IMR-90 (cell line): ENCODE data around the gene SLC35B2. TPM values are rescaled to one million over a fixed set of nuclear protein-coding genes. Genes with fewer than 3 reads are reported as not detected.

ENCODE experiments used
- ATAC-seq: fragments of 200-7000 bp; cut with Tn5 transposase; 2 replicates; pipeline ENCODE4 v1.9.1; 2020; ENCODE audit warnings: low read depth, mild to moderate bottlenecking, moderate library complexity
- BruUV-seq: library from RNA; stranded (reverse); fragments of 400-500 nt; replicated peaks from 2 replicates; lab custom pipeline; 2021; lab: Mats Ljungman, UMichigan
- CTCF ChIA-PET: fragments of 300-600 bp; formaldehyde crosslinking; extraction: SDS; loops from one replicate; lab custom pipeline; 2021; ENCODE audit warnings: antibody characterized with exemption; lab: Yijun Ruan, JAX
- POLR2A ChIA-PET: fragments of 300-600 bp; sonication (Branson Sonifier 250); formaldehyde crosslinking; loops from one replicate; lab custom pipeline; 2022; ENCODE audit warnings: antibody characterized with exemption; ENCODE audit not compliant: unreplicated experiment; lab: Charles Lee
- DNase-seq: peaks from one replicate; pipeline ENCODE4 v3.0.0; 2013
- H2AFZ ChIP-seq: replicated peaks from 2 replicates; pipeline ENCODE3; 2013; ENCODE audit warnings: low read length, mild to moderate bottlenecking; ENCODE audit not compliant: poor library complexity
- H2AK5ac ChIP-seq: 2 replicates; pipeline ENCODE4 v1.6.1; 2013; ENCODE audit warnings: low read depth, low read length, inconsistent platforms
- H2AK9ac ChIP-seq: replicated peaks from 2 replicates; pipeline ENCODE3; 2013; ENCODE audit warnings: mild to moderate bottlenecking, low read depth, low read length, moderate library complexity; ENCODE audit not compliant: poor library complexity
- H2BK120ac ChIP-seq: 2 replicates; pipeline ENCODE4 v1.6.1; 2013; ENCODE audit warnings: low read depth, low read length, inconsistent platforms
- H2BK15ac ChIP-seq: 3 replicates; pipeline ENCODE4 v1.6.1; 2013; ENCODE audit warnings: low read depth, low read length, inconsistent platforms
- H2BK20ac ChIP-seq: 2 replicates; pipeline ENCODE4 v1.6.1; 2013; ENCODE audit warnings: low read depth, mild to moderate bottlenecking, inconsistent platforms, low read length, moderate library complexity
- H2BK5ac ChIP-seq: 2 replicates; pipeline ENCODE4 v1.6.1; 2013; ENCODE audit warnings: mild to moderate bottlenecking, low read depth, low read length, inconsistent platforms; ENCODE audit not compliant: poor library complexity, severe bottlenecking
- H3K14ac ChIP-seq: replicated peaks from 2 replicates; pipeline ENCODE4 v1.6.1; 2013; ENCODE audit warnings: low read depth, low read length, inconsistent platforms
- H3K18ac ChIP-seq: 2 replicates; pipeline ENCODE4 v1.6.1; 2013; ENCODE audit warnings: low read depth, low read length, control low read depth
- H3K23ac ChIP-seq: 2 replicates; pipeline ENCODE4 v1.6.1; 2013; ENCODE audit warnings: low read depth, low read length, inconsistent platforms
- H3K27ac ChIP-seq: 2 replicates; pipeline ENCODE4 v1.5.1; 2013; ENCODE audit warnings: mild to moderate bottlenecking, control low read depth, low read length; ENCODE audit not compliant: insufficient read depth
- H3K27me3 ChIP-seq: 2 replicates; pipeline ENCODE4 v1.6.1; 2013; ENCODE audit warnings: low read length; ENCODE audit not compliant: control insufficient read depth, insufficient read depth
- H3K36me3 ChIP-seq: 2 replicates; pipeline ENCODE4 v1.6.1; 2013; ENCODE audit warnings: low read length, mixed read lengths; ENCODE audit not compliant: control insufficient read depth, insufficient read depth
- H3K4ac ChIP-seq: 2 replicates; pipeline ENCODE4 v1.6.1; 2013; ENCODE audit warnings: low read depth, low read length, inconsistent platforms
- H3K4me1 ChIP-seq: 2 replicates; pipeline ENCODE4 v1.6.1; 2013; ENCODE audit warnings: low read length, mixed read lengths; ENCODE audit not compliant: control insufficient read depth, insufficient read depth
- H3K4me2 ChIP-seq: 2 replicates; pipeline ENCODE4 v1.6.1; 2013; ENCODE audit warnings: low read depth, mild to moderate bottlenecking, control low read depth, low read length, moderate library complexity
- H3K4me3 ChIP-seq: 2 replicates; pipeline ENCODE4 v1.5.1; 2013; ENCODE audit warnings: low read depth, mild to moderate bottlenecking, control low read depth, low read length, moderate library complexity; ENCODE audit not compliant: insufficient read depth
- H3K56ac ChIP-seq: 2 replicates; pipeline ENCODE4 v1.6.1; 2013; ENCODE audit warnings: low read length, inconsistent platforms; ENCODE audit not compliant: insufficient read depth; ENCODE audit errors: extremely low read depth
- H3K79me1 ChIP-seq, 2 experiments: 2 replicates each; pipeline ENCODE4 v1.6.1; 2013; ENCODE audit warnings: low read length in 2 of 2, inconsistent platforms in 1 of 2, low read depth in 1 of 2
- H3K9ac ChIP-seq: 2 replicates; pipeline ENCODE4 v1.6.1; 2013; ENCODE audit warnings: low read depth, low read length, control low read depth
- H3K9me1 ChIP-seq: 2 replicates; pipeline ENCODE4 v1.6.1; 2013; ENCODE audit warnings: low read length, inconsistent platforms; ENCODE audit not compliant: insufficient read depth
- H3K9me3 ChIP-seq: 2 replicates; pipeline ENCODE4 v1.6.1; 2013; ENCODE audit warnings: low read length; ENCODE audit not compliant: control insufficient read depth, insufficient read depth
- H4K20me1 ChIP-seq: 2 replicates; pipeline ENCODE4 v1.6.1; 2013; ENCODE audit warnings: low read length, inconsistent platforms; ENCODE audit not compliant: insufficient read depth
- H4K5ac ChIP-seq: 2 replicates; pipeline ENCODE4 v1.6.1; 2013; ENCODE audit warnings: mild to moderate bottlenecking, low read depth, low read length, control low read depth
- H4K8ac ChIP-seq, 2 experiments: 2 replicates each; pipeline ENCODE4 v1.6.1; 2013; ENCODE audit warnings: low read depth in 2 of 2, low read length in 2 of 2, control low read depth in 1 of 2, inconsistent platforms in 1 of 2
- H4K91ac ChIP-seq: 2 replicates; pipeline ENCODE4 v1.6.1; 2013; ENCODE audit warnings: low read depth, low read length, inconsistent platforms; ENCODE audit not compliant: insufficient read depth
- FOS ChIP-seq: fragments of 150-350 bp; IDR thresholded peaks from 2 replicates; pipeline ENCODE4 v1.6.1; 2016; ENCODE audit warnings: low read depth, low read length
- MAZ ChIP-seq: IDR thresholded peaks from 2 replicates; pipeline ENCODE4 v1.6.1; 2012; ENCODE audit warnings: low read depth, mild to moderate bottlenecking, low read length, improper control_type of control experiment, moderate library complexity, borderline replicate concordance
- WGBS, 2 experiments: methylation state at CpG; one replicate each; pipeline versions ENCODE4 v1.1.5 to v1.1.7; 2013; ENCODE audit warnings: missing lambda C conversion rate in 2 of 2; ENCODE audit not compliant: insufficient read length in 1 of 2; ENCODE audit errors: extremely low coverage in 2 of 2; 5-methylcytosine and 5-hydroxymethylcytosine counted together
- dilution Hi-C: fragments of 300-500 bp; cut with HindIII; formaldehyde crosslinking; loops from one replicate; pipeline ENCODE4 v1.14.3; 2018; ENCODE audit warnings: low sequenced_read_pairs; ENCODE audit not compliant: unreplicated experiment
- in situ Hi-C: fragments of 300-500 bp; cut with MboI; formaldehyde crosslinking; loops from 3 replicates; pipeline ENCODE4 v1.14.3; 2019; ENCODE audit warnings: low sequenced_read_pairs, inconsistent platforms, mixed read lengths
- intact Hi-C: fragments of 100-400 bp; cut with micrococcal nuclease; formaldehyde crosslinking; loops from 2 replicates; pipeline ENCODE4 v1.10.0; 2022
- polyA plus RNA-seq, 3 experiments: library from polyadenylated mRNA; depleted of rRNA; stranded (reverse); fragments of >200 nt; gene quantifications; 2 replicates each; pipeline ENCODE4 v1.2.3, GENCODE V29; 2012; ENCODE audit warnings: low replicate concordance in 1 of 3
- total RNA-seq: library from RNA; depleted of rRNA; stranded (reverse); fragments of >200 nt; gene quantifications from 2 replicates; pipeline ENCODE4 v1.2.3, GENCODE V29; 2012

Gene SLC35B2
- total and polyA plus RNA-seq, 2 of the 4 experiments (the other 2 are of a cell fraction), result 51.4 to 89.9 TPM

- intact Hi-C loops (no loop called here), in situ Hi-C loops (no loop called here), dilution Hi-C loops (no loop called here)
- H2AFZ ChIP-seq, result no peak overlapping the region
- no peak overlapping the region for H2BK15ac ChIP-seq
- no peaks in the 10 kb centered on the region; the same call in 1 of the 2 replicates for H4K20me1 ChIP-seq
- H3K36me3 ChIP-seq, result no peaks in the 10 kb centered on the region
- H3K18ac ChIP-seq, result no peak overlapping the region
- no TSS peak for BruUV-seq
- H3K56ac ChIP-seq, result no peak overlapping the region
- H2BK120ac ChIP-seq, result no peak overlapping the region
- H3K4ac ChIP-seq, result no peak overlapping the region
- H3K27ac ChIP-seq, result no peak overlapping the region
- no peak overlapping the region for H4K91ac ChIP-seq
- H4K5ac ChIP-seq, result no peak overlapping the region
- no peak overlapping the region for H3K9ac ChIP-seq
- H2BK20ac ChIP-seq, result no peak overlapping the region
- no peaks in the 10 kb centered on the region for H3K4me1 ChIP-seq
- no peak overlapping the region; the same call in 1 of the 2 replicates for H3K4me2 ChIP-seq
- peaks cover 61% of the 10 kb centered on the region for H3K27me3 ChIP-seq
- no peak overlapping the region for H3K23ac ChIP-seq
- H2AK9ac ChIP-seq, result no peak overlapping the region
- H3K9me1 ChIP-seq, result no peaks in the 10 kb centered on the region
- no peak for DNase-seq
- ATAC-seq, result peak; percentile 55; the same call in 1 of the 2 replicates
- no peaks in the 10 kb centered on the region for H3K9me3 ChIP-seq
- POLR2A ChIA-PET, result no interaction called here
- no peak overlapping the region for H4K8ac ChIP-seq
- TF ChIP-seq FOS (no peak), MAZ (peak; percentile 43; the same call in 1 of the 2 replicates)
- H3K14ac ChIP-seq, result no peak overlapping the region
- no peak overlapping the region; the same call in 1 of the 2 replicates for H3K4me3 ChIP-seq
- no peaks in the 10 kb centered on the region for H3K79me1 ChIP-seq
- no peak overlapping the region for H2BK5ac ChIP-seq
- H2AK5ac ChIP-seq, result no peak overlapping the region
- CTCF ChIA-PET, result interaction anchor here (1.1 kb wide), 1 partner anchor 63 kb away, joined by 3 read pairs; no protein-coding TSS in a partner anchor
- WGBS, 2 experiments, result 0% methylated on average over 12 of the region's 90 CpGs; no CpG with 5 or more reads in 1 of the 2 experiments
These were observed 13.4 kb upstream of the SLC35B2 start for GRCh38 chr6:44270526-44271405.
